ENCODE results near the gene ST6GAL1. TPM values are rescaled to one million over a fixed set of nuclear protein-coding genes. Genes with fewer than 3 reads are reported as not detected.
"Not testable (repeated sequence)": the region's sequence is repeated elsewhere in the genome, so short reads cannot be mapped to it uniquely, and the experiment has no call there.

The ST6GAL1 gene
- total RNA-seq, 4 donors from 2014 or later = 51.3 to 113 (median 65.5) TPM

DNA sequence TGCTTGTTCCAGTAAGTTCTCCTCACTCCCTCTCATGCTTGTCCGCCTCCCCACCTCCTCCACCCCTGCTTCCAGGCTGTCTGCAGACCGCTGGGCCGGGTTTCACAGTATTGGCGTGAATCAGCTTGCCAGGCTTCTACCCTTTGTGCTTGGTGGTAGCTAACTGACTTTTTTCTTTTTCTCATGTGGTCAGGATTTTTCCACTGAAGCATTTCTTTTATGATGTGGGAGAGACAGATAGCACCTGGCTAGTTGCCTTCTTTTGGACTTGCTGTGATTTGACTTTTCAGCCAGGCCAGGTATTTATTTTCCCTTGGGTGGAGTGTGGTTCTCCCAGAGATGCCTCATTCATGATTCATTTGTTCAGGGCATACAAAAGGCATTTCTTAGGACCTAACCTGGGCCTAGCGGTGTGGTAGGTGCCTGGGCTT is 60.6 kb downstream of the ST6GAL1 start:
- DNase-seq (ENCODE audit: low spot score) (no peak), ATAC-seq (ENCODE audit: low FRiP score) (peak; percentile 94)
- TF ChIP-seq, protein P1, sequence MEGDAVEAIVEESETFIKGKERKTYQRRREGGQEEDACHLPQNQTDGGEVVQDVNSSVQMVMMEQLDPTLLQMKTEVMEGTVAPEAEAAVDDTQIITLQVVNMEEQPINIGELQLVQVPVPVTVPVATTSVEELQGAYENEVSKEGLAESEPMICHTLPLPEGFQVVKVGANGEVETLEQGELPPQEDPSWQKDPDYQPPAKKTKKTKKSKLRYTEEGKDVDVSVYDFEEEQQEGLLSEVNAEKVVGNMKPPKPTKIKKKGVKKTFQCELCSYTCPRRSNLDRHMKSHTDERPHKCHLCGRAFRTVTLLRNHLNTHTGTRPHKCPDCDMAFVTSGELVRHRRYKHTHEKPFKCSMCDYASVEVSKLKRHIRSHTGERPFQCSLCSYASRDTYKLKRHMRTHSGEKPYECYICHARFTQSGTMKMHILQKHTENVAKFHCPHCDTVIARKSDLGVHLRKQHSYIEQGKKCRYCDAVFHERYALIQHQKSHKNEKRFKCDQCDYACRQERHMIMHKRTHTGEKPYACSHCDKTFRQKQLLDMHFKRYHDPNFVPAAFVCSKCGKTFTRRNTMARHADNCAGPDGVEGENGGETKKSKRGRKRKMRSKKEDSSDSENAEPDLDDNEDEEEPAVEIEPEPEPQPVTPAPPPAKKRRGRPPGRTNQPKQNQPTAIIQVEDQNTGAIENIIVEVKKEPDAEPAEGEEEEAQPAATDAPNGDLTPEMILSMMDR (IDR thresholded peaks at IDR 0.05) = no peak

DNA sequence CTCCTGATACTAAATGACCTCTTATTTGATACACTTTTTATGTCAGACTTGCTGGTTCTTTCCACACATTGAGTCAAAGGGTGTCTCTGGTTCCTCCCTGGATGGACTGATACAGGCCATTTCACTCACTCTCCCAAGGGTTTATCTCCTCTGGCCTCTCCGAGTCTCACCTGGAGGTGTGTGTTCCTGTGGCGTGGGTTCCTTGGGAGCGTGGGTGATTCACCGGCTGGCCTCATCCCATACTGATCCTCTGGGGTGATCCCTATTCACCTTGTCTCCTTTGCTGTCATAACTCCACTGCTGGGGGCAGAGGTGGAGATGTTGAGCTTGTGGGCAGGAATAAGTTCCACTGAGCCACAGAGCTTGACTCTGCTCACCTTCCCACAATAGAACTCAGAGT is 61.1 kb downstream of the ST6GAL1 start:
- TF ChIP-seq, protein P1 (IDR thresholded peaks at IDR 0.05) = no peak
- DNase-seq (ENCODE audit: low spot score) = no peak
- ATAC-seq (ENCODE audit: low FRiP score) = peak; percentile 43

DNA sequence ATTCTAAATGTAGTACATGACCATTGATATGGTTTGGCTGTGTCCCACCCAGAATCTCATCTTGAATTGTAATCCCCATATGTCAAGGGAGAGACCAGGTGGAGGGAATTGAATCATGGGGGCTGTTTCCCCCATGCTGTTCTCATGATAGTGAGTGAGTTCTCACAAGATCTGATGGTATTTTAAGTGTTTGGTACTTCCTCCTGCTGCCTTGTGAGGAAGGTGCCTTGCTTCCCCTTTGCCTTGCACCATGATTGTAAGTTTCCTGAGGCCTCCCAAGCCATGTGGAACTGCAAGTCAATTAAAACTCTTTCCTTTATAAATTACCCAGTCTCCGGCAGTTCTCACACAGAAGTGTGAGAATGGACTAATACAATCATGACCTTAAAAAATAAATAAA is 61.8 kb downstream of the ST6GAL1 start:
- not testable (repeated sequence) for ATAC-seq (ENCODE audit: low FRiP score)

DNA sequence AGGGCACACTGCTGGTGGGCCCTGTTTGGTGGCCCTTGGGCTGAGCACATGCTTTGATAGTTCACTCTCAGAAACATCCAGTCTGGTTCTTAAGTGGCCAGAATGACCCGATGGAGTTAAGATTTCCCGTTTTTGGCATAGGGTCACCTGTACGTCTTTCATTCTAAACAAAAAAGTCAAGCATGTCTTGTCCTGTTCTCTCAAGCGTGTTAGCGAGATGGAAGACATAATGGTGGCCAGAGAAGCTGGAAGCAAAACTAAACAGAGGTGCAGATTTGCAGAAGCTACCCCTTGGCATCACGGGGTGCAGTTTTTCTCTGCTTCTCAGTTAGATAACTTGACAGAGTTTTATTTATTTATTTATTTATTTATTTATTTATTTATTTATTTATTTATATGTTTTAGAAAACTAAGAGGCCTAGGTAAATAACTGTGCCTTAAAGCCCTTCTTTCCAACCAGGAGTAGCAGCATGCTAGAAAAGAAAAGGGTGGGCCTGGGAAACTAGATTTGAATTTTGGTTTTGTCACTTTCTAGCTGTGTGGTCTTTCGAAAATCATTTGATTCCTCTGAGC is 63.0 kb downstream of the ST6GAL1 start:
- ATAC-seq (ENCODE audit: low FRiP score) = no peak
- no peak for DNase-seq (ENCODE audit: low spot score)
- TF ChIP-seq, protein P1 (IDR thresholded peaks at IDR 0.05) = no peak

More for the DNA sequence above, 61.8 kb downstream of the ST6GAL1 start:
- DNase-seq (ENCODE audit: low spot score) = not testable (repeated sequence)

DNA sequence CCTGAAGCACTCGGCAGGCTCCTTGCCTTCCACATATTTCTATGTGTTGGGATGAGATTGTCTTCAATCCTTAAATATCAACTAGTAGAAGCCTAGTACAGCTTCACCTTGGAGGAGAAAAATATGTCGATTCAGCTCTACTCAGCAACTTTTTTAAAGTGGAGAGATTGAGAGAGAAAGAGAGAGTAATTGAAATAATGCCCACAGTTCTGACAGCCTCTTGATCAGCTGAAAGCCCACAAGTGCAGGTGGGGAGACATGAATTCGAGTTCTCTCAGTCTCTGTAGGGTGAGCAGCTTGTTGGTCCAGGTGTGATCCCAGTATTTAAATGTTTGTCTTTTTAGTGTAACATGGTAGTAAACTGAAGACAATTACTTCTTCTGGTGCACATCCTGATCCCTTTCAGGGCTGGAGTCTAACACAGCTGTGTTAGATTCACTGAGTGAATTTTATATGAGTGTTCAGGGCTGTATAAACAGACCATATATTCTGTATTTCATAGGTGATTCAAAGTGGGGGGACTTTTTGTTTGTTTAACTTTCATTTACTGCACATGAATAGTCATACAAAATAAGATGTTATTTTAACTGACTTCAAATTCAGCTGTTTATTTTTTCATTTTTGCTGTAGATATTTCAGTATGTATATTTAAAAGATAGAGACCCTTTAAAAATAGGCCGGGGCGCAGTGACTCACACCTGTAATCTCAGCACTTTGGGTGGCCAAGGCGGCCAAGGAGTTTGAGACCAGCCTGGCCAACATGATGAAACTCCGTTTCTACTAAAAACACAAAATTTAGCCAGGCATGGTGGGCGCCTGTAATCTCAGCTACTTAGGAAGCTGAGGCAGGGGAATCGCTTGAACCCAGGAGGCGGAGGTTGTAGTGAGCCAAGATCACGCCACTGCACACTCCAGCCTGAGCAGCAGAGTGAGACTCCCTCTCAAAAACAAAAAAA is 64.0 kb downstream of the ST6GAL1 start:
- TF ChIP-seq, protein P1 (IDR thresholded peaks at IDR 0.05) = no peak
- DNase-seq (ENCODE audit: low spot score) = no peak
- ATAC-seq (ENCODE audit: low FRiP score) = no peak

DNA sequence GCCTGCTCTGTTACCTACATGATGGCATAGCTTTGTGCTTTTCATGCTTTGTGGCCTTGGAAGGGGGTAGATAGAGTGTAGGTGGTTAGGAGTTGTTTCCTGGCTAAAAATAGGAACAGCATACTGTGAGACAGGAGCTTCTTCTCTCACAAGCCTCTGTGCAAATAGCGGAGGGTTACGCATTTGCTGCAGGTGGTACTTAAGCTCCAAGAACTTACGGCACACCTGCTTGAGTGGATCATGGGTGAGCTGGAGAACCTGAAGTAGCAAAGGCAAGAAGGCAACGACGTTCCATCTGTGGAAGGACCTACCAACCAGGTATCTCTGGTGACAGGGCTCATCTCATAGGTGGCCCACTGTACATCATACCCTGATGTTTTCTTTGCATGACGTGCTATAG is 66.0 kb downstream of the ST6GAL1 start:
- TF ChIP-seq, protein P1 (IDR thresholded peaks at IDR 0.05) = no peak
- DNase-seq (ENCODE audit: low spot score) (no peak), ATAC-seq (ENCODE audit: low FRiP score) (no peak)

DNA sequence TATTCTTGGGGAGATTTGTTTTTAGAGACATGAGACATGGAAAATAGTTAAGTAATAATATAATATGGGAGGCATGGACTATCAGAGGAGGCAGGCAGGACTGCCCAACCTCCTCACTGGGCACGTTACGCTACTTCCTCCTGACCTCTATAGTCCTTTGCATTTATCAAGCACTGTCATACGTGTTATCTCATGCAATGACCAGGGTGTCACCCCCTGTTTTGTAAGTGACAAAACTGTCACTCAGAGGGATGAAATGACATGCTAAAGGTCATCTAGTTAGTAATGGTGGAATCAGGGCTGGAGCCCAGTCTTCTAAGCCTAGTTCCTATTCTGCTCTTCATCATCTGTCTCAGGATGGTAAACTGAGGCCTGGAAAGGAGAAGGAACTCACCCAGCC is 66.7 kb downstream of the ST6GAL1 start:
- DNase-seq (ENCODE audit: low spot score) (no peak), ATAC-seq (ENCODE audit: low FRiP score) (no peak)
- TF ChIP-seq, protein P1 (IDR thresholded peaks at IDR 0.05) = no peak
